ENCODE measurements around the gene C1QTNF6. TPM values are rescaled to one million over a fixed set of nuclear protein-coding genes. Genes with fewer than 3 reads are reported as not detected.

Gene C1QTNF6
- total and polyA plus RNA-seq, 2 experiments from 2014 or later, result 1.7 to 2.3 TPM

DNA sequence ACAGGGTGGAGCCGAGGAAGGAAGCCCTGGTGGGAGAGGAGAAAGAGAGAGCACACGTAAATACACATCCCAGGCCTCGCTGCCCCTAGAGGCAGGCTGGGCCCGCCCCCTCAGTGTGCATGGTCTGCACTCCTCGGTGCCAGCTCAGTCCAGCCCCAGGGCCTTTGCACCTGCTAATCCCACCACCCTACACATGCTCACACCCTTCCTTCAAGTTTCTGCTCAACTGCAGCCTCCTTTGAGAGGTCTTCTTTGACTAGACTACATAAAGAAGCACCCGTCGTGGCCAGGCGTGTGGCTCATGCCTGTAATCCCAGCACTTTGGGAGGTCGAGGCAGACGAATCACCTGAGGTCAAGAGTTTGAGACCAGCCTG is 43.9 kb downstream of the C1QTNF6 start:
- H3K4me3 Mint-ChIP-seq, result no peak overlapping the region
- Histone ChIP-seq H3K27me3 (ENCODE audit: insufficient read depth) (no peaks in the 10 kb centered on the region), H3K36me3 (ENCODE audit: insufficient read depth) (no peaks in the 10 kb centered on the region), H4K20me1 (replicated peaks; ENCODE audit: insufficient read depth) (no peaks in the 10 kb centered on the region), H3K4me1 (ENCODE audit: insufficient read depth) (no peaks in the 10 kb centered on the region), H3K27ac (ENCODE audit: low read depth) (no peak overlapping the region), H3K79me2 (replicated peaks; ENCODE audit: insufficient read depth) (no peaks in the 10 kb centered on the region), H3K4me3 (no peak overlapping the region), H3K9me2 (ENCODE audit: insufficient read depth) (no peaks in the 10 kb centered on the region), H3K4me2 (no peak overlapping the region), H2AFZ (no peak overlapping the region), H3F3A (replicated peaks; ENCODE audit: low read depth) (no peaks in the 10 kb centered on the region)
- H3K36me3 Mint-ChIP-seq (ENCODE audit: low read depth), result no peaks in the 10 kb centered on the region
- H3K27me3 Mint-ChIP-seq (ENCODE audit: insufficient read depth, low read depth, poor library complexity), result peaks cover 7% of the 10 kb centered on the region
- H3K27ac Mint-ChIP-seq, result no peak overlapping the region
- ATAC-seq, result no peak
- H3K9me3 Mint-ChIP-seq, result no peaks in the 10 kb centered on the region
- peaks cover 10% of the 10 kb centered on the region for H3K4me1 Mint-ChIP-seq
- TF ChIP-seq, protein P1, sequence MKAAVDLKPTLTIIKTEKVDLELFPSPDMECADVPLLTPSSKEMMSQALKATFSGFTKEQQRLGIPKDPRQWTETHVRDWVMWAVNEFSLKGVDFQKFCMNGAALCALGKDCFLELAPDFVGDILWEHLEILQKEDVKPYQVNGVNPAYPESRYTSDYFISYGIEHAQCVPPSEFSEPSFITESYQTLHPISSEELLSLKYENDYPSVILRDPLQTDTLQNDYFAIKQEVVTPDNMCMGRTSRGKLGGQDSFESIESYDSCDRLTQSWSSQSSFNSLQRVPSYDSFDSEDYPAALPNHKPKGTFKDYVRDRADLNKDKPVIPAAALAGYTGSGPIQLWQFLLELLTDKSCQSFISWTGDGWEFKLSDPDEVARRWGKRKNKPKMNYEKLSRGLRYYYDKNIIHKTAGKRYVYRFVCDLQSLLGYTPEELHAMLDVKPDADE (IDR thresholded peaks at IDR 0.05), result no peak
- TF ChIP-seq EZH2phosphoT487 (IDR thresholded peaks at IDR 0.05; ENCODE audit: unreplicated experiment), result no peak
- no peak for DNase-seq (ENCODE audit: low spot score)

DNA sequence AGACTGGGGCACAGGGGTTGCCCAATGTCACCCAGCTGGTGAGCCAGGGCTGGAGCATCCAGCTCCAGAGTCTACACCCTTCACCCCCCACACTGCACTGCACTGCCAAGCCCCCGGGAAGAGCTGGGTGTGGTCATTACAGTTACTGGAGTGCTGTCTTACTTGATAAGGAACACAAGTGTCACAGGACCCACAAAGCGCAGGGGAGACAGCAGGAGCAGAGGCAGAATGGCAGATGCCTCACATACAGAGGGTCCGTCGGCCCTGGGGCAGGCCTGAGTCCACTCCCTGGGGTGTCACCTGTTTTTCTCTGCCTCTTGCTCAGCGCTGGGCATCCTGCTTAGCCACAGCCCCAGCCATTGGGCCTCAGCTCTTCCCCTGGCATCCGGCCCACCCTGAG is 46.1 kb downstream of the C1QTNF6 start:
- peaks cover 10% of the 10 kb centered on the region for H3K27me3 Mint-ChIP-seq (ENCODE audit: insufficient read depth, low read depth, poor library complexity)
- peaks cover 10% of the 10 kb centered on the region for H3K4me1 Mint-ChIP-seq
- H3K4me2 ChIP-seq, result no peak overlapping the region
- no peak overlapping the region for H2AFZ ChIP-seq
- no peak overlapping the region for H3K27ac Mint-ChIP-seq
- H3K4me3 ChIP-seq, result no peak overlapping the region
- H3K79me2 ChIP-seq (replicated peaks; ENCODE audit: insufficient read depth), result no peaks in the 10 kb centered on the region
- TF ChIP-seq POLR2AphosphoS5 (IDR thresholded peaks at IDR 0.05; ENCODE audit: low read depth), result no peak
- TF ChIP-seq, protein P1 (IDR thresholded peaks at IDR 0.05), result no peak
- TF ChIP-seq, protein P2, sequence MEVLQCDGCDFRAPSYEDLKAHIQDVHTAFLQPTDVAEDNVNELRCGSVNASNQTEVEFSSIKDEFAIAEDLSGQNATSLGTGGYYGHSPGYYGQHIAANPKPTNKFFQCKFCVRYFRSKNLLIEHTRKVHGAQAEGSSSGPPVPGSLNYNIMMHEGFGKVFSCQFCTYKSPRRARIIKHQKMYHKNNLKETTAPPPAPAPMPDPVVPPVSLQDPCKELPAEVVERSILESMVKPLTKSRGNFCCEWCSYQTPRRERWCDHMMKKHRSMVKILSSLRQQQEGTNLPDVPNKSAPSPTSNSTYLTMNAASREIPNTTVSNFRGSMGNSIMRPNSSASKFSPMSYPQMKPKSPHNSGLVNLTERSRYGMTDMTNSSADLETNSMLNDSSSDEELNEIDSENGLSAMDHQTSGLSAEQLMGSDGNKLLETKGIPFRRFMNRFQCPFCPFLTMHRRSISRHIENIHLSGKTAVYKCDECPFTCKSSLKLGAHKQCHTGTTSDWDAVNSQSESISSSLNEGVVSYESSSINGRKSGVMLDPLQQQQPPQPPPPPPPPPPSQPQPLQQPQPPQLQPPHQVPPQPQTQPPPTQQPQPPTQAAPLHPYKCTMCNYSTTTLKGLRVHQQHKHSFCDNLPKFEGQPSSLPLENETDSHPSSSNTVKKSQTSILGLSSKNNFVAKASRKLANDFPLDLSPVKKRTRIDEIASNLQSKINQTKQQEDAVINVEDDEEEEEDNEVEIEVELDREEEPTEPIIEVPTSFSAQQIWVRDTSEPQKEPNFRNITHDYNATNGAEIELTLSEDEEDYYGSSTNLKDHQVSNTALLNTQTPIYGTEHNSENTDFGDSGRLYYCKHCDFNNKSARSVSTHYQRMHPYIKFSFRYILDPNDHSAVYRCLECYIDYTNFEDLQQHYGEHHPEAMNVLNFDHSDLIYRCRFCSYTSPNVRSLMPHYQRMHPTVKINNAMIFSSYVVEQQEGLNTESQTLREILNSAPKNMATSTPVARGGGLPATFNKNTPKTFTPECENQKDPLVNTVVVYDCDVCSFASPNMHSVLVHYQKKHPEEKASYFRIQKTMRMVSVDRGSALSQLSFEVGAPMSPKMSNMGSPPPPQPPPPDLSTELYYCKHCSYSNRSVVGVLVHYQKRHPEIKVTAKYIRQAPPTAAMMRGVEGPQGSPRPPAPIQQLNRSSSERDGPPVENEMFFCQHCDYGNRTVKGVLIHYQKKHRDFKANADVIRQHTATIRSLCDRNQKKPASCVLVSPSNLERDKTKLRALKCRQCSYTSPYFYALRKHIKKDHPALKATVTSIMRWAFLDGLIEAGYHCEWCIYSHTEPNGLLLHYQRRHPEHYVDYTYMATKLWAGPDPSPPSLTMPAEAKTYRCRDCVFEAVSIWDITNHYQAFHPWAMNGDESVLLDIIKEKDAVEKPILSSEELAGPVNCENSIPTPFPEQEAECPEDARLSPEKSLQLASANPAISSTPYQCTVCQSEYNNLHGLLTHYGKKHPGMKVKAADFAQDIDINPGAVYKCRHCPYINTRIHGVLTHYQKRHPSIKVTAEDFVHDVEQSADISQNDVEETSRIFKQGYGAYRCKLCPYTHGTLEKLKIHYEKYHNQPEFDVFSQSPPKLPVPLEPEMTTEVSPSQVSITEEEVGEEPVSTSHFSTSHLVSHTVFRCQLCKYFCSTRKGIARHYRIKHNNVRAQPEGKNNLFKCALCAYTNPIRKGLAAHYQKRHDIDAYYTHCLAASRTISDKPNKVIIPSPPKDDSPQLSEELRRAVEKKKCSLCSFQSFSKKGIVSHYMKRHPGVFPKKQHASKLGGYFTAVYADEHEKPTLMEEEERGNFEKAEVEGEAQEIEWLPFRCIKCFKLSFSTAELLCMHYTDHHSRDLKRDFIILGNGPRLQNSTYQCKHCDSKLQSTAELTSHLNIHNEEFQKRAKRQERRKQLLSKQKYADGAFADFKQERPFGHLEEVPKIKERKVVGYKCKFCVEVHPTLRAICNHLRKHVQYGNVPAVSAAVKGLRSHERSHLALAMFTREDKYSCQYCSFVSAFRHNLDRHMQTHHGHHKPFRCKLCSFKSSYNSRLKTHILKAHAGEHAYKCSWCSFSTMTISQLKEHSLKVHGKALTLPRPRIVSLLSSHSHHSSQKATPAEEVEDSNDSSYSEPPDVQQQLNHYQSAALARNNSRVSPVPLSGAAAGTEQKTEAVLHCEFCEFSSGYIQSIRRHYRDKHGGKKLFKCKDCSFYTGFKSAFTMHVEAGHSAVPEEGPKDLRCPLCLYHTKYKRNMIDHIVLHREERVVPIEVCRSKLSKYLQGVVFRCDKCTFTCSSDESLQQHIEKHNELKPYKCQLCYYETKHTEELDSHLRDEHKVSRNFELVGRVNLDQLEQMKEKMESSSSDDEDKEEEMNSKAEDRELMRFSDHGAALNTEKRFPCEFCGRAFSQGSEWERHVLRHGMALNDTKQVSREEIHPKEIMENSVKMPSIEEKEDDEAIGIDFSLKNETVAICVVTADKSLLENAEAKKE (CRISPR knock-in tag; IDR thresholded peaks at IDR 0.05), result no peak
- no peak for TF ChIP-seq NANOG (IDR thresholded peaks at IDR 0.05; ENCODE audit: borderline replicate concordance)
- TF ChIP-seq ZNF331 (CRISPR knock-in tag; IDR thresholded peaks at IDR 0.05; ENCODE audit: low read depth), result no peak
- no peak for TF ChIP-seq JUNB (IDR thresholded peaks at IDR 0.05; ENCODE audit: unreplicated experiment)
- TF ChIP-seq, protein P3, sequence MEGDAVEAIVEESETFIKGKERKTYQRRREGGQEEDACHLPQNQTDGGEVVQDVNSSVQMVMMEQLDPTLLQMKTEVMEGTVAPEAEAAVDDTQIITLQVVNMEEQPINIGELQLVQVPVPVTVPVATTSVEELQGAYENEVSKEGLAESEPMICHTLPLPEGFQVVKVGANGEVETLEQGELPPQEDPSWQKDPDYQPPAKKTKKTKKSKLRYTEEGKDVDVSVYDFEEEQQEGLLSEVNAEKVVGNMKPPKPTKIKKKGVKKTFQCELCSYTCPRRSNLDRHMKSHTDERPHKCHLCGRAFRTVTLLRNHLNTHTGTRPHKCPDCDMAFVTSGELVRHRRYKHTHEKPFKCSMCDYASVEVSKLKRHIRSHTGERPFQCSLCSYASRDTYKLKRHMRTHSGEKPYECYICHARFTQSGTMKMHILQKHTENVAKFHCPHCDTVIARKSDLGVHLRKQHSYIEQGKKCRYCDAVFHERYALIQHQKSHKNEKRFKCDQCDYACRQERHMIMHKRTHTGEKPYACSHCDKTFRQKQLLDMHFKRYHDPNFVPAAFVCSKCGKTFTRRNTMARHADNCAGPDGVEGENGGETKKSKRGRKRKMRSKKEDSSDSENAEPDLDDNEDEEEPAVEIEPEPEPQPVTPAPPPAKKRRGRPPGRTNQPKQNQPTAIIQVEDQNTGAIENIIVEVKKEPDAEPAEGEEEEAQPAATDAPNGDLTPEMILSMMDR (conservative IDR thresholded peaks at IDR 0.05; ENCODE audit: low read depth in 2 of 2), result no peak
- TF ChIP-seq EZH2phosphoT487 (IDR thresholded peaks at IDR 0.05; ENCODE audit: unreplicated experiment), result no peak
- TF ChIP-seq ZNF114 (CRISPR knock-in tag; IDR thresholded peaks at IDR 0.05), result no peak
- H3K36me3 ChIP-seq (ENCODE audit: insufficient read depth), result no peaks in the 10 kb centered on the region
- no peaks in the 10 kb centered on the region for H3K36me3 Mint-ChIP-seq (ENCODE audit: low read depth)
- H3K9me3 Mint-ChIP-seq, result no peaks in the 10 kb centered on the region
- H3F3A ChIP-seq (replicated peaks; ENCODE audit: low read depth), result no peaks in the 10 kb centered on the region
- DNase-seq (ENCODE audit: low spot score) (no peak), ATAC-seq (no peak)
- H3K4me3 Mint-ChIP-seq, result no peak overlapping the region
- no peaks in the 10 kb centered on the region for H4K20me1 ChIP-seq (replicated peaks; ENCODE audit: insufficient read depth)
- no peaks in the 10 kb centered on the region for H3K27me3 ChIP-seq (ENCODE audit: insufficient read depth)
- H3K4me1 ChIP-seq (ENCODE audit: insufficient read depth), result no peaks in the 10 kb centered on the region
- no peaks in the 10 kb centered on the region for H3K9me2 ChIP-seq (ENCODE audit: insufficient read depth)
- no peak overlapping the region for H3K27ac ChIP-seq (ENCODE audit: low read depth)
